Common myeloid progenitor, CD34-positive (primary cell): ENCODE measurements around the gene SPOP.

Experiments used
- CTCF ChIA-PET: fragments of 350-600 bp; sonication (Branson Sonifier 250); formaldehyde crosslinking; loops from one replicate; lab custom pipeline; 2021; ENCODE audit warnings: antibody characterized with exemption; lab: Charles Lee
- POLR2A ChIA-PET: fragments of 350-600 bp; sonication (Branson Sonifier 250); formaldehyde crosslinking; loops from one replicate; lab custom pipeline; 2021; ENCODE audit warnings: antibody characterized with exemption; lab: Charles Lee
- DNase-seq, 3 donors: peaks; one replicate each; pipeline versions ENCODE4 v3.0.0 to v3.0.0-alpha.2; 2013
- H3K27ac ChIP-seq, 2 experiments: 1 replicate in 1 of 2; 2 replicates in 1 of 2; pipeline ENCODE4 v1.7.0; 2013; ENCODE audit warnings: inconsistent platforms in 2 of 2, low read length in 2 of 2, mild to moderate bottlenecking in 2 of 2, low read depth in 1 of 2, moderate library complexity in 1 of 2; ENCODE audit not compliant: severe bottlenecking in 2 of 2, insufficient read depth in 1 of 2, poor library complexity in 1 of 2
- H3K27me3 ChIP-seq, 5 experiments: replicated peaks in 2 of 5; 1 replicate in 3 of 5; 2 replicates in 2 of 5; pipeline versions ENCODE4 v1.6.1 to v1.7.0; 2013; ENCODE audit warnings: low read length in 4 of 5, mild to moderate bottlenecking in 2 of 5, moderate library complexity in 2 of 5, inconsistent platforms in 1 of 5; ENCODE audit not compliant: insufficient read depth in 5 of 5, control insufficient read depth in 4 of 5
- H3K36me3 ChIP-seq, 4 experiments: 1 replicate in 2 of 4; 2 replicates in 2 of 4; pipeline versions ENCODE4 v1.6.1 to v1.7.0; 2013; ENCODE audit warnings: low read length in 3 of 4, control low read depth in 1 of 4, mild to moderate bottlenecking in 1 of 4; ENCODE audit not compliant: control insufficient read depth in 4 of 4, insufficient read depth in 4 of 4
- H3K4me1 ChIP-seq, 4 experiments: 1 replicate in 3 of 4; 2 replicates in 1 of 4; pipeline versions ENCODE4 v1.6.1 to v1.7.1; 2013; ENCODE audit warnings: low read length in 3 of 4, mild to moderate bottlenecking in 3 of 4, control low read depth in 1 of 4, inconsistent platforms in 1 of 4, moderate library complexity in 1 of 4; ENCODE audit not compliant: control insufficient read depth in 4 of 4, insufficient read depth in 4 of 4; ENCODE audit errors: control extremely low read depth in 1 of 4
- H3K4me3 ChIP-seq, 7 experiments: 1 replicate in 4 of 7; 2 replicates in 3 of 7; pipeline versions ENCODE4 v1.5.1 to v1.7.0; 2013; ENCODE audit warnings: mild to moderate bottlenecking in 7 of 7, low read length in 6 of 7, moderate library complexity in 6 of 7, inconsistent platforms in 2 of 7, low read depth in 2 of 7, control low read depth in 1 of 7; ENCODE audit not compliant: insufficient read depth in 4 of 7, control insufficient read depth in 1 of 7; ENCODE audit errors: extremely low read depth in 1 of 7
- H3K9me3 ChIP-seq, 5 experiments: 1 replicate in 4 of 5; 2 replicates in 1 of 5; pipeline versions ENCODE4 v1.6.1 to v1.7.1; 2013; ENCODE audit warnings: low read length in 4 of 5, mild to moderate bottlenecking in 2 of 5, inconsistent platforms in 1 of 5, low read depth in 1 of 5, moderate library complexity in 1 of 5; ENCODE audit not compliant: control insufficient read depth in 4 of 5, insufficient read depth in 2 of 5; ENCODE audit errors: control extremely low read depth in 1 of 5
- WGBS: methylation state at CpG from one replicate; pipeline ENCODE4 v1.1.5; 2013; ENCODE audit not compliant: insufficient coverage; 5-methylcytosine and 5-hydroxymethylcytosine counted together

SPOP gene

GRCh38 chr17:49578952-49579500 is 98.9 kb downstream of the SPOP start:
- over 99% methylated on average over 16 of the region's 17 CpGs for WGBS
- ChIA-PET CTCF (interaction anchor here (0.9 to 1.9 kb wide), 2 partner anchors 9 to 11 kb away, joined by 3 to 8 read pairs; no protein-coding TSS in a partner anchor), POLR2A (no interaction called here)
- H3K4me1 ChIP-seq: peaks cover 0 to 18% (median 17%) of the 10 kb centered on the region in 4 experiments
- DNase-seq: no peak
- H3K27me3 ChIP-seq: peaks cover 0 to 40% (median 17%) of the 10 kb centered on the region in 5 experiments
- no peak overlapping the region for H3K4me3 ChIP-seq
- no peak overlapping the region for H3K27ac ChIP-seq
- H3K9me3 ChIP-seq: no peaks in the 10 kb centered on the region
- H3K36me3 ChIP-seq: no peaks in the 10 kb centered on the region

- no peaks in the 10 kb centered on the region for H3K9me3 ChIP-seq
- no peak overlapping the region for H3K27ac ChIP-seq
- no peak overlapping the region for H3K4me3 ChIP-seq
- no peaks in the 10 kb centered on the region for H3K36me3 ChIP-seq
- peaks cover 0 to 46% (median 23%) of the 10 kb centered on the region in 5 experiments for H3K27me3 ChIP-seq
- WGBS: 96% methylated on average over 12 of the region's 13 CpGs
- ChIA-PET POLR2A (no interaction called here), CTCF (interaction anchor here (1.9 kb wide), 1 partner anchor 8 kb away, joined by 8 read pairs; no protein-coding TSS in a partner anchor)
- H3K4me1 ChIP-seq: peaks cover 0 to 18% (median 17%) of the 10 kb centered on the region in 4 experiments
- DNase-seq: no peak
Observed at GRCh38 chr17:49578414-49578813, 99.5 kb downstream of the SPOP start.

- no peaks in the 10 kb centered on the region for H3K9me3 ChIP-seq
- no peak overlapping the region for H3K27ac ChIP-seq
- ChIA-PET CTCF (interaction anchor here (1.9 kb wide), 1 partner anchor 8 kb away, joined by 8 read pairs; no protein-coding TSS in a partner anchor), POLR2A (no interaction called here)
- 95% methylated on average over 4 of the region's 4 CpGs for WGBS
- H3K4me3 ChIP-seq: no peak overlapping the region
- H3K36me3 ChIP-seq: no peaks in the 10 kb centered on the region
- DNase-seq: no peak
- H3K4me1 ChIP-seq: peaks cover 0 to 18% (median 17%) of the 10 kb centered on the region in 4 experiments
- peaks cover 0 to 50% (median 24%) of the 10 kb centered on the region in 5 experiments for H3K27me3 ChIP-seq
Observed at GRCh38 chr17:49577963-49578362, 99.9 kb downstream of the SPOP start.

GRCh38 chr17:49577650-49577934 is 100.3 kb downstream of the SPOP start:
- H3K9me3 ChIP-seq: no peaks in the 10 kb centered on the region
- WGBS: 89% methylated on average over 3 of the region's 3 CpGs
- peaks cover 0 to 54% (median 24%) of the 10 kb centered on the region in 5 experiments for H3K27me3 ChIP-seq
- CTCF ChIA-PET: interaction anchor here (9.3 kb wide), 1 partner anchor 121 kb away, joined by 277 read pairs; the partner anchor contains the start of gene SLC35B1
- DNase-seq: no peak
- H3K27ac ChIP-seq: no peak overlapping the region
- peaks cover 0 to 18% (median 17%) of the 10 kb centered on the region in 4 experiments for H3K4me1 ChIP-seq
- POLR2A ChIA-PET: no interaction called here
- H3K4me3 ChIP-seq: no peak overlapping the region
- H3K36me3 ChIP-seq: no peaks in the 10 kb centered on the region

- Histone ChIP-seq H3K4me3 (peak overlapping the region in 6 of 7 experiments; percentile 50 to 80 (median 66)), H3K36me3 (no peaks in the 10 kb centered on the region), H3K27me3 (peaks cover 0 to 54% (median 26%) of the 10 kb centered on the region in 5 experiments), H3K9me3 (no peaks in the 10 kb centered on the region), H3K4me1 (peaks cover 0 to 18% (median 17%) of the 10 kb centered on the region in 4 experiments), H3K27ac (no peak overlapping the region)
- CTCF ChIA-PET: interaction anchor here (0.8 to 9.3 kb wide), 5 partner anchors 11 to 122 kb away, joined by 3 to 277 read pairs (median 3); partner anchors contain the start of gene SLC35B1
- WGBS: 45% methylated on average over 12 of the region's 22 CpGs
- no peak for DNase-seq
- POLR2A ChIA-PET: interaction anchor here (0.7 kb wide), 1 partner anchor 112 kb away, joined by 3 read pairs; no protein-coding TSS in a partner anchor
Observed at GRCh38 chr17:49576917-49577649, 100.8 kb downstream of the SPOP start.

GRCh38 chr17:49576088-49576916 is 101.6 kb downstream of the SPOP start:
- no peaks in the 10 kb centered on the region for H3K36me3 ChIP-seq
- WGBS: 0% methylated on average over 34 of the region's 68 CpGs
- ChIA-PET CTCF (interaction anchor here (0.8 to 9.3 kb wide), 8 partner anchors 12 to 123 kb away, joined by 3 to 277 read pairs (median 4); partner anchors contain the start of gene SLC35B1), POLR2A (interaction anchor here (0.7 to 1.2 kb wide), 3 partner anchors 113 to 132 kb away, joined by 3 to 5 read pairs (median 3); partner anchors contain the start of gene SLC35B1)
- no peak overlapping the region for H3K27ac ChIP-seq
- H3K4me3 ChIP-seq: peak overlapping the region; percentile 35 to 80 (median 65)
- H3K9me3 ChIP-seq: no peaks in the 10 kb centered on the region
- peak in 2 of 3 donors; percentile 24 to 34 for DNase-seq
- H3K27me3 ChIP-seq: peaks cover 0 to 56% (median 29%) of the 10 kb centered on the region in 5 experiments
- peaks cover 0 to 18% (median 17%) of the 10 kb centered on the region in 4 experiments for H3K4me1 ChIP-seq
